HepG2 (cell line): ENCODE measurements around the gene PARM1. TPM values are rescaled to one million over a fixed set of nuclear protein-coding genes. Genes with fewer than 3 reads are reported as not detected.
A peak's percentile ranks its signal among the peaks of the same experiment; 100 is the strongest.

Experiments
- ELF4 ChIP-seq: sonication (generic); formaldehyde crosslinking; IDR thresholded peaks from 2 replicates; pipeline ENCODE4 v1.5.0; 2020; ENCODE audit warnings: missing genetic modification reagents, mild to moderate bottlenecking, moderate library complexity, borderline replicate concordance
- HIVEP1 ChIP-seq: sonication (generic); formaldehyde crosslinking; IDR thresholded peaks from 2 replicates; pipeline ENCODE4 v1.4.0; 2020; ENCODE audit warnings: mild to moderate bottlenecking, missing genetic modification reagents
- HNF4A ChIP-seq: sonication (generic); formaldehyde crosslinking; IDR thresholded peaks from 2 replicates; pipeline ENCODE4 v1.4.0; 2020; ENCODE audit warnings: missing genetic modification reagents
- SAFB2 ChIP-seq: sonication (generic); formaldehyde crosslinking; IDR thresholded peaks from 2 replicates; pipeline ENCODE4 v1.5.1; 2020; ENCODE audit warnings: missing genetic modification reagents, low read depth, mild to moderate bottlenecking, borderline replicate concordance
- SIX4 ChIP-seq: sonication (generic); formaldehyde crosslinking; IDR thresholded peaks from 2 replicates; pipeline ENCODE4 v1.4.0; 2020; ENCODE audit warnings: missing genetic modification reagents
- ZNF816 ChIP-seq: sonication (generic); formaldehyde crosslinking; IDR thresholded peaks from 2 replicates; pipeline ENCODE4 v1.8.0; 2022; ENCODE audit warnings: missing genetic modification reagents, mild to moderate bottlenecking, borderline replicate concordance
- polyA plus RNA-seq, 8 experiments: library from polyadenylated mRNA; depleted of rRNA in 3 of 8; stranded (reverse) in 7 of 8; unstranded in 1 of 8; fragments of >200 nt; fragmentation: Illumina TruSeq in 4 of 8; extraction: Trizol in 4 of 8; gene quantifications; 2 replicates each; pipeline versions ENCODE4 v1.2.1 to v1.2.3, GENCODE V29; 2011 to 2016; ENCODE audit warnings: low read depth in 4 of 8, missing spikeins in 1 of 8, mixed read lengths in 1 of 8; ENCODE audit not compliant: insufficient read depth in 1 of 8
- total RNA-seq, 5 experiments: library from RNA; depleted of rRNA; stranded (reverse); fragments of >200 nt; fragmentation: Illumina TruSeq; extraction: Trizol; gene quantifications; 2 replicates each; pipeline ENCODE4 v1.2.3, GENCODE V29; 2016; ENCODE audit warnings: low read depth in 1 of 5
- TF ChIP-seq, protein P1 (sequence below): IDR thresholded peaks from 2 replicates; pipeline ENCODE4 v1.6.1; 2016
- TF ChIP-seq, protein P2 (sequence below): sonication (generic); formaldehyde crosslinking; IDR thresholded peaks from 2 replicates; pipeline ENCODE4 v1.4.0; 2020; ENCODE audit warnings: mild to moderate bottlenecking, missing genetic modification reagents
- TF ChIP-seq, protein P3 (sequence below): sonication (generic); formaldehyde crosslinking; IDR thresholded peaks from 2 replicates; pipeline ENCODE4 v1.4.0; 2020; ENCODE audit warnings: missing genetic modification reagents
- TF ChIP-seq, protein P4 (sequence below), 2 experiments: fragments of 450-650 bp in 1 of 2; sonication (generic) in 1 of 2; formaldehyde crosslinking in 1 of 2; IDR thresholded peaks; 2 replicates each; pipeline versions ENCODE4 v1.6.1 to v1.8.0; 2016 to 2022; ENCODE audit warnings: antibody characterized with exemption in 1 of 2, mild to moderate bottlenecking in 1 of 2, missing genetic modification reagents in 1 of 2
- TF ChIP-seq, protein P5 (sequence below): sonication (generic); formaldehyde crosslinking; IDR thresholded peaks from 2 replicates; pipeline ENCODE4 v1.5.0; 2020; ENCODE audit warnings: missing genetic modification reagents
- TF ChIP-seq, protein P6 (sequence below): sonication (generic); formaldehyde crosslinking; conservative IDR thresholded peaks from 2 replicates; pipeline ENCODE4 v1.4.0; 2020; ENCODE audit warnings: mild to moderate bottlenecking, missing genetic modification reagents, moderate library complexity

Gene PARM1
- total and polyA plus RNA-seq, 2 of the 13 experiments (the other 11 are each of a cell fraction or from before 2014, with no cell fraction given), result not detected

DNA sequence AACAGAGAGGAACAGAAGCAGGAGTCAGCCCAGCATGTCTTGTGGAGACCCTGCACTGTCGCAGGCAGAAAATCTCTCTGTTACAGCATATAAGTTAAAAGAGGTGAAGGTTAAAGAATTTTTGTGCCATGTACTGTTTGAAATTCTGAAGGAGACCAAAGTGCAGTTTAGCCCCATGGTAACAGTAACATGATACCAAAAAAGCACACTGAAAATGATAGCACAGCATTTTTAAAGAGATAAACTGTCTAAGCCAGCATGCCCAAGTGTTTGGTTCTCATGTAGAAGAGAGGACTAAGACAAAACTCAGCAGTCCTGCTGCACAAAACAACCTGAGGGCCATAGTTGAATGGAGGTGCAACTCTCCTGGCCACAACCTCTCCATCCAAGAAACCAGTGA lies 41.9 kb upstream of the PARM1 start (continued):
- TF ChIP-seq, protein P1, sequence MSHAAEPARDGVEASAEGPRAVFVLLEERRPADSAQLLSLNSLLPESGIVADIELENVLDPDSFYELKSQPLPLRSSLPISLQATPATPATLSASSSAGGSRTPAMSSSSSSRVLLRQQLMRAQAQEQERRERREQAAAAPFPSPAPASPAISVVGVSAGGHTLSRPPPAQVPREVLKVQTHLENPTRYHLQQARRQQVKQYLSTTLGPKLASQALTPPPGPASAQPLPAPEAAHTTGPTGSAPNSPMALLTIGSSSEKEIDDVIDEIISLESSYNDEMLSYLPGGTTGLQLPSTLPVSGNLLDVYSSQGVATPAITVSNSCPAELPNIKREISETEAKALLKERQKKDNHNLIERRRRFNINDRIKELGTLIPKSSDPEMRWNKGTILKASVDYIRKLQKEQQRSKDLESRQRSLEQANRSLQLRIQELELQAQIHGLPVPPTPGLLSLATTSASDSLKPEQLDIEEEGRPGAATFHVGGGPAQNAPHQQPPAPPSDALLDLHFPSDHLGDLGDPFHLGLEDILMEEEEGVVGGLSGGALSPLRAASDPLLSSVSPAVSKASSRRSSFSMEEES (CRISPR knock-in tag), result no peak
- TF ChIP-seq ELF4 (CRISPR knock-in tag) (no peak), HNF4A (CRISPR knock-in tag) (peak; percentile 62), ZNF816 (CRISPR knock-in tag) (no peak), SAFB2 (CRISPR knock-in tag) (no peak), SIX4 (CRISPR knock-in tag) (peak; percentile 92), HIVEP1 (no peak)
- TF ChIP-seq, protein P2, sequence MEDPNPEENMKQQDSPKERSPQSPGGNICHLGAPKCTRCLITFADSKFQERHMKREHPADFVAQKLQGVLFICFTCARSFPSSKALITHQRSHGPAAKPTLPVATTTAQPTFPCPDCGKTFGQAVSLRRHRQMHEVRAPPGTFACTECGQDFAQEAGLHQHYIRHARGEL (CRISPR knock-in tag), result no peak
- TF ChIP-seq, protein P3, sequence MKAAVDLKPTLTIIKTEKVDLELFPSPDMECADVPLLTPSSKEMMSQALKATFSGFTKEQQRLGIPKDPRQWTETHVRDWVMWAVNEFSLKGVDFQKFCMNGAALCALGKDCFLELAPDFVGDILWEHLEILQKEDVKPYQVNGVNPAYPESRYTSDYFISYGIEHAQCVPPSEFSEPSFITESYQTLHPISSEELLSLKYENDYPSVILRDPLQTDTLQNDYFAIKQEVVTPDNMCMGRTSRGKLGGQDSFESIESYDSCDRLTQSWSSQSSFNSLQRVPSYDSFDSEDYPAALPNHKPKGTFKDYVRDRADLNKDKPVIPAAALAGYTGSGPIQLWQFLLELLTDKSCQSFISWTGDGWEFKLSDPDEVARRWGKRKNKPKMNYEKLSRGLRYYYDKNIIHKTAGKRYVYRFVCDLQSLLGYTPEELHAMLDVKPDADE (CRISPR knock-in tag), result no peak
- TF ChIP-seq, protein P4, sequence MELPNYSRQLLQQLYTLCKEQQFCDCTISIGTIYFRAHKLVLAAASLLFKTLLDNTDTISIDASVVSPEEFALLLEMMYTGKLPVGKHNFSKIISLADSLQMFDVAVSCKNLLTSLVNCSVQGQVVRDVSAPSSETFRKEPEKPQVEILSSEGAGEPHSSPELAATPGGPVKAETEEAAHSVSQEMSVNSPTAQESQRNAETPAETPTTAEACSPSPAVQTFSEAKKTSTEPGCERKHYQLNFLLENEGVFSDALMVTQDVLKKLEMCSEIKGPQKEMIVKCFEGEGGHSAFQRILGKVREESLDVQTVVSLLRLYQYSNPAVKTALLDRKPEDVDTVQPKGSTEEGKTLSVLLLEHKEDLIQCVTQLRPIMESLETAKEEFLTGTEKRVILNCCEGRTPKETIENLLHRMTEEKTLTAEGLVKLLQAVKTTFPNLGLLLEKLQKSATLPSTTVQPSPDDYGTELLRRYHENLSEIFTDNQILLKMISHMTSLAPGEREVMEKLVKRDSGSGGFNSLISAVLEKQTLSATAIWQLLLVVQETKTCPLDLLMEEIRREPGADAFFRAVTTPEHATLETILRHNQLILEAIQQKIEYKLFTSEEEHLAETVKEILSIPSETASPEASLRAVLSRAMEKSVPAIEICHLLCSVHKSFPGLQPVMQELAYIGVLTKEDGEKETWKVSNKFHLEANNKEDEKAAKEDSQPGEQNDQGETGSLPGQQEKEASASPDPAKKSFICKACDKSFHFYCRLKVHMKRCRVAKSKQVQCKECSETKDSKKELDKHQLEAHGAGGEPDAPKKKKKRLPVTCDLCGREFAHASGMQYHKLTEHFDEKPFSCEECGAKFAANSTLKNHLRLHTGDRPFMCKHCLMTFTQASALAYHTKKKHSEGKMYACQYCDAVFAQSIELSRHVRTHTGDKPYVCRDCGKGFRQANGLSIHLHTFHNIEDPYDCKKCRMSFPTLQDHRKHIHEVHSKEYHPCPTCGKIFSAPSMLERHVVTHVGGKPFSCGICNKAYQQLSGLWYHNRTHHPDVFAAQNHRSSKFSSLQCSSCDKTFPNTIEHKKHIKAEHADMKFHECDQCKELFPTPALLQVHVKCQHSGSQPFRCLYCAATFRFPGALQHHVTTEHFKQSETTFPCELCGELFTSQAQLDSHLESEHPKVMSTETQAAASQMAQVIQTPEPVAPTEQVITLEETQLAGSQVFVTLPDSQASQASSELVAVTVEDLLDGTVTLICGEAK (IDR thresholded peaks at IDR 0.05), result no peak
- TF ChIP-seq, protein P4 (CRISPR knock-in tag; IDR thresholded peaks at IDR 0.05), result no peak
- TF ChIP-seq, protein P5, sequence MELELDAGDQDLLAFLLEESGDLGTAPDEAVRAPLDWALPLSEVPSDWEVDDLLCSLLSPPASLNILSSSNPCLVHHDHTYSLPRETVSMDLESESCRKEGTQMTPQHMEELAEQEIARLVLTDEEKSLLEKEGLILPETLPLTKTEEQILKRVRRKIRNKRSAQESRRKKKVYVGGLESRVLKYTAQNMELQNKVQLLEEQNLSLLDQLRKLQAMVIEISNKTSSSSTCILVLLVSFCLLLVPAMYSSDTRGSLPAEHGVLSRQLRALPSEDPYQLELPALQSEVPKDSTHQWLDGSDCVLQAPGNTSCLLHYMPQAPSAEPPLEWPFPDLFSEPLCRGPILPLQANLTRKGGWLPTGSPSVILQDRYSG (CRISPR knock-in tag), result no peak
- TF ChIP-seq, protein P6, sequence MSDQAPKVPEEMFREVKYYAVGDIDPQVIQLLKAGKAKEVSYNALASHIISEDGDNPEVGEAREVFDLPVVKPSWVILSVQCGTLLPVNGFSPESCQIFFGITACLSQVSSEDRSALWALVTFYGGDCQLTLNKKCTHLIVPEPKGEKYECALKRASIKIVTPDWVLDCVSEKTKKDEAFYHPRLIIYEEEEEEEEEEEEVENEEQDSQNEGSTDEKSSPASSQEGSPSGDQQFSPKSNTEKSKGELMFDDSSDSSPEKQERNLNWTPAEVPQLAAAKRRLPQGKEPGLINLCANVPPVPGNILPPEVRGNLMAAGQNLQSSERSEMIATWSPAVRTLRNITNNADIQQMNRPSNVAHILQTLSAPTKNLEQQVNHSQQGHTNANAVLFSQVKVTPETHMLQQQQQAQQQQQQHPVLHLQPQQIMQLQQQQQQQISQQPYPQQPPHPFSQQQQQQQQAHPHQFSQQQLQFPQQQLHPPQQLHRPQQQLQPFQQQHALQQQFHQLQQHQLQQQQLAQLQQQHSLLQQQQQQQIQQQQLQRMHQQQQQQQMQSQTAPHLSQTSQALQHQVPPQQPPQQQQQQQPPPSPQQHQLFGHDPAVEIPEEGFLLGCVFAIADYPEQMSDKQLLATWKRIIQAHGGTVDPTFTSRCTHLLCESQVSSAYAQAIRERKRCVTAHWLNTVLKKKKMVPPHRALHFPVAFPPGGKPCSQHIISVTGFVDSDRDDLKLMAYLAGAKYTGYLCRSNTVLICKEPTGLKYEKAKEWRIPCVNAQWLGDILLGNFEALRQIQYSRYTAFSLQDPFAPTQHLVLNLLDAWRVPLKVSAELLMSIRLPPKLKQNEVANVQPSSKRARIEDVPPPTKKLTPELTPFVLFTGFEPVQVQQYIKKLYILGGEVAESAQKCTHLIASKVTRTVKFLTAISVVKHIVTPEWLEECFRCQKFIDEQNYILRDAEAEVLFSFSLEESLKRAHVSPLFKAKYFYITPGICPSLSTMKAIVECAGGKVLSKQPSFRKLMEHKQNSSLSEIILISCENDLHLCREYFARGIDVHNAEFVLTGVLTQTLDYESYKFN, result peak; percentile 49
